ENCODE data around the gene SDF2. TPM values are rescaled to one million over a fixed set of nuclear protein-coding genes. Genes with fewer than 3 reads are reported as not detected.

Gene SDF2
- total and polyA plus RNA-seq, 2 donors (not counting 1 experiment from before 2014, with no cell fraction given) = 58.5 to 65.2 TPM

DNA sequence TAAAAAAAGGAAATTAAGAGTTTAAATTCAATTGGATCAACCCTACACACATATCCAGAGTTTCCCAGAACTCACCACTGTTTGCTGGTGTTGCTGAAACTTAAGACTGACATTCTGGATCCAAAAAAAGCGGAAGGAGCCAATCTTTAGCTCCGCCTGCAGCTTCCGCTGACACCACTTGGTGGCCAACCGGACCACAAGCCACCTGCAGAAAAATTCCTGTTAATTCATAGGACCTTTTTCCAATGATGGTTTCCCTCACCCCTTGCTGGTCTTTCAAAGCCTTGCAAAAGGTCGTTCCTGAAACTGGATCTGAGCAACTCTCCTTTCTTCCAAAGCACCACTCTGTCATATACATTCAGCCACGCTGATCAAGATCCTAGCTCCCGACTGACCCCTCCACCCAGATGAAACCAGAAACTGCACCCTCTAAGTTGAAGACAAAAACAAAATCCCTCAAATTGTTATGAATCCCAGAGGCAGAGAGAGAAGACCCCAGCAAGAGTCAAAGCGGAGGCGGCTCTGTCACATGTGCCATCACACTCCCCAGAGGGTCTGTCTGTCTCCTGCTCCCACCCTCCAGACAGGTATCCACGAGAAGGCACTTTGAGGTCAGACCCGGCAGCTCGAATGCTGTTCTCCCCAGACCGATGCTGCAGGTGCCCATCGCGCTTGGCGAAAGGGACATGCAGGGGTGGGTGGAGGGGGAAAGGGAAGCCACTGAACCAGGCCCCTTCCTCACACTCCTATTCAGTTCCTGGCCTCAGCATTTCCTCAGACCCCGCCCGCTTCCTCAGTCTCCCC lies 17.5 kb downstream of the SDF2 start:
- peaks cover 22% of the 10 kb centered on the region for H3K79me2 ChIP-seq (ENCODE audit: control insufficient read depth, insufficient read depth, low read length)
- H3K4me3 ChIP-seq (replicated peaks in 1 of 4; ENCODE audit: control extremely low read depth in 1 of 4, insufficient read depth in 1 of 4, low read depth in 3 of 4, low read length in 4 of 4) = peak overlapping the region; percentile 86 to 97 (median 89)
- peak overlapping the region; percentile 79 for H3K9ac ChIP-seq (ENCODE audit: insufficient read depth, low read length)
- DNase-seq (ENCODE audit: low read depth in 2 of 2) = peak; percentile 53 to 55
- no peak for TF ChIP-seq EZH2 (IDR thresholded peaks at IDR 0.05; ENCODE audit: low read length, missing control alignments)
- TF ChIP-seq, protein P1, sequence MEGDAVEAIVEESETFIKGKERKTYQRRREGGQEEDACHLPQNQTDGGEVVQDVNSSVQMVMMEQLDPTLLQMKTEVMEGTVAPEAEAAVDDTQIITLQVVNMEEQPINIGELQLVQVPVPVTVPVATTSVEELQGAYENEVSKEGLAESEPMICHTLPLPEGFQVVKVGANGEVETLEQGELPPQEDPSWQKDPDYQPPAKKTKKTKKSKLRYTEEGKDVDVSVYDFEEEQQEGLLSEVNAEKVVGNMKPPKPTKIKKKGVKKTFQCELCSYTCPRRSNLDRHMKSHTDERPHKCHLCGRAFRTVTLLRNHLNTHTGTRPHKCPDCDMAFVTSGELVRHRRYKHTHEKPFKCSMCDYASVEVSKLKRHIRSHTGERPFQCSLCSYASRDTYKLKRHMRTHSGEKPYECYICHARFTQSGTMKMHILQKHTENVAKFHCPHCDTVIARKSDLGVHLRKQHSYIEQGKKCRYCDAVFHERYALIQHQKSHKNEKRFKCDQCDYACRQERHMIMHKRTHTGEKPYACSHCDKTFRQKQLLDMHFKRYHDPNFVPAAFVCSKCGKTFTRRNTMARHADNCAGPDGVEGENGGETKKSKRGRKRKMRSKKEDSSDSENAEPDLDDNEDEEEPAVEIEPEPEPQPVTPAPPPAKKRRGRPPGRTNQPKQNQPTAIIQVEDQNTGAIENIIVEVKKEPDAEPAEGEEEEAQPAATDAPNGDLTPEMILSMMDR (conservative IDR thresholded peaks at IDR 0.05 in 1 of 2, IDR thresholded peaks at IDR 0.05 in 1 of 2; ENCODE audit: low read depth in 1 of 2, low read length in 2 of 2) = peak; percentile 32 to 56
- H3K27ac ChIP-seq (ENCODE audit: insufficient read depth, low read length) = peak overlapping the region; percentile 35
- peaks cover 6% of the 10 kb centered on the region for H3K4me1 ChIP-seq (ENCODE audit: control insufficient read depth, extremely low read depth, insufficient read depth, low read length)
- no peaks in the 10 kb centered on the region for H3K9me3 ChIP-seq (ENCODE audit: control insufficient read depth, insufficient read depth, low read depth, low read length)
- H2AFZ ChIP-seq (ENCODE audit: low read length) = peak overlapping the region; percentile 56
- H3K4me2 ChIP-seq (ENCODE audit: extremely low read depth, insufficient read depth, low read length) = peak overlapping the region; percentile 99
- H4K20me1 ChIP-seq (ENCODE audit: control insufficient read depth, extremely low read depth, insufficient read depth, low read length) = no peaks in the 10 kb centered on the region
- no peaks in the 10 kb centered on the region for H3K27me3 ChIP-seq (ENCODE audit: control insufficient read depth, insufficient read depth, low read length)
- H3K36me3 ChIP-seq (ENCODE audit: control insufficient read depth, insufficient read depth, low read length) = peaks cover 10% of the 10 kb centered on the region

DNA sequence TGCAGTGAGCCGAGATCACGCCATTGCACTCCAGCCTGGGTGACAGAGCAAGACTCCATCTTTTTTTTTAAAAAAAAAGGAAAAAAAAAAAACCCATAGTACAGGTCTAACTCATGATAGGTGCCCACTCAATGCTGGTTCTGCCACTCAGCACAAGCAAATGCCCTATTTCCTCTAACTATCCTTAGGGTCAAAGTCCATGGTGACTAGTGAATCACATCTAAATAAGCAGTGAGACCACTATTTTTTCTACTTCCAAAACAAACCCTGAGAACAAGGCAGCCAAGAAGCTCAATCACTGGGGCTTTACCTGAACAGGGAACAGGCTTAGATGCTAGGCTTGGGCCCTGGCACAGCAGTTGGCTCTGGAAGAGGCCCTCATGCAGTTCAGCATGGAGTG lies 20.1 kb downstream of the SDF2 start:
- peaks cover 17% of the 10 kb centered on the region for H3K36me3 ChIP-seq (ENCODE audit: control insufficient read depth, insufficient read depth, low read length)
- peaks cover 22% of the 10 kb centered on the region for H3K79me2 ChIP-seq (ENCODE audit: control insufficient read depth, insufficient read depth, low read length)
- H4K20me1 ChIP-seq (ENCODE audit: control insufficient read depth, extremely low read depth, insufficient read depth, low read length) = no peaks in the 10 kb centered on the region
- no peak for DNase-seq (ENCODE audit: low read depth in 2 of 2)
- TF ChIP-seq, protein P1 (conservative IDR thresholded peaks at IDR 0.05 in 1 of 2, IDR thresholded peaks at IDR 0.05 in 1 of 2; ENCODE audit: low read depth in 1 of 2, low read length in 2 of 2) = no peak
- TF ChIP-seq EZH2 (IDR thresholded peaks at IDR 0.05; ENCODE audit: low read length, missing control alignments) = no peak
- peaks cover 6% of the 10 kb centered on the region for H3K4me1 ChIP-seq (ENCODE audit: control insufficient read depth, extremely low read depth, insufficient read depth, low read length)
- H3K9ac ChIP-seq (ENCODE audit: insufficient read depth, low read length) = no peak overlapping the region
- H3K27ac ChIP-seq (ENCODE audit: insufficient read depth, low read length) = no peak overlapping the region
- H3K9me3 ChIP-seq (ENCODE audit: control insufficient read depth, insufficient read depth, low read depth, low read length) = no peaks in the 10 kb centered on the region
- no peak overlapping the region for H2AFZ ChIP-seq (ENCODE audit: low read length)
- no peak overlapping the region for H3K4me3 ChIP-seq (replicated peaks in 1 of 4; ENCODE audit: control extremely low read depth in 1 of 4, insufficient read depth in 1 of 4, low read depth in 3 of 4, low read length in 4 of 4)
- no peak overlapping the region for H3K4me2 ChIP-seq (ENCODE audit: extremely low read depth, insufficient read depth, low read length)
- H3K27me3 ChIP-seq (ENCODE audit: control insufficient read depth, insufficient read depth, low read length) = no peaks in the 10 kb centered on the region

DNA sequence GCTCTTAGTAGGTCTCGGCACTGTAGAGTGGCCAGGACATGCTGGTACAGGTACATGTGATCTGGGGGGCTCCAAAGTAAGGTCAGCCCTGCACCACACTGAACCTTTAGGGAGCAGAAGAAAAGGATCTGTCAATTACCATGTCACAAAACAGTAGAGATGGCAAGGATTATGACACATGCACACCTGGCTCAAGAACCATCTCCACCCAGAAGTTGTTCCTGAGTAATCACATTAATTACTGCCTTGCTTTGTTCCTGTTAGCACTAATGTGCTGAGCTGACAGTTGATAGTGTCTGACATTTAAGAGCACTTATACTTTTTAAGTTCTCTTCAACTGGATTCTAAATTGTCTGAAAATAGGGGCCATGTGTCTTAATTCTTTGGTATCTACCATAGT lies 26.2 kb downstream of the SDF2 start:
- no peak for DNase-seq (ENCODE audit: low read depth in 2 of 2)
- Histone ChIP-seq H3K27ac (ENCODE audit: insufficient read depth, low read length) (no peak overlapping the region), H4K20me1 (ENCODE audit: control insufficient read depth, extremely low read depth, insufficient read depth, low read length) (no peaks in the 10 kb centered on the region), H3K27me3 (ENCODE audit: control insufficient read depth, insufficient read depth, low read length) (no peaks in the 10 kb centered on the region), H3K36me3 (ENCODE audit: control insufficient read depth, insufficient read depth, low read length) (peaks cover 30% of the 10 kb centered on the region), H3K79me2 (ENCODE audit: control insufficient read depth, insufficient read depth, low read length) (no peaks in the 10 kb centered on the region), H3K4me2 (ENCODE audit: extremely low read depth, insufficient read depth, low read length) (no peak overlapping the region), H3K9ac (ENCODE audit: insufficient read depth, low read length) (no peak overlapping the region), H3K4me1 (ENCODE audit: control insufficient read depth, extremely low read depth, insufficient read depth, low read length) (no peaks in the 10 kb centered on the region), H2AFZ (ENCODE audit: low read length) (no peak overlapping the region), H3K4me3 (replicated peaks in 1 of 4; ENCODE audit: control extremely low read depth in 1 of 4, insufficient read depth in 1 of 4, low read depth in 3 of 4, low read length in 4 of 4) (no peak overlapping the region), H3K9me3 (ENCODE audit: control insufficient read depth, insufficient read depth, low read depth, low read length) (no peaks in the 10 kb centered on the region)
- TF ChIP-seq, protein P1 (conservative IDR thresholded peaks at IDR 0.05 in 1 of 2, IDR thresholded peaks at IDR 0.05 in 1 of 2; ENCODE audit: low read depth in 1 of 2, low read length in 2 of 2) = no peak
- TF ChIP-seq EZH2 (IDR thresholded peaks at IDR 0.05; ENCODE audit: low read length, missing control alignments) = no peak

All from fibroblast of lung (primary cell).